Measurements from ENCODE around the gene LIMS2.

Gene LIMS2, protein sequence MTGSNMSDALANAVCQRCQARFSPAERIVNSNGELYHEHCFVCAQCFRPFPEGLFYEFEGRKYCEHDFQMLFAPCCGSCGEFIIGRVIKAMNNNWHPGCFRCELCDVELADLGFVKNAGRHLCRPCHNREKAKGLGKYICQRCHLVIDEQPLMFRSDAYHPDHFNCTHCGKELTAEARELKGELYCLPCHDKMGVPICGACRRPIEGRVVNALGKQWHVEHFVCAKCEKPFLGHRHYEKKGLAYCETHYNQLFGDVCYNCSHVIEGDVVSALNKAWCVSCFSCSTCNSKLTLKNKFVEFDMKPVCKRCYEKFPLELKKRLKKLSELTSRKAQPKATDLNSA
- total RNA-seq, result 2.5 to 4.4 reads per million in 2 donors

DNA sequence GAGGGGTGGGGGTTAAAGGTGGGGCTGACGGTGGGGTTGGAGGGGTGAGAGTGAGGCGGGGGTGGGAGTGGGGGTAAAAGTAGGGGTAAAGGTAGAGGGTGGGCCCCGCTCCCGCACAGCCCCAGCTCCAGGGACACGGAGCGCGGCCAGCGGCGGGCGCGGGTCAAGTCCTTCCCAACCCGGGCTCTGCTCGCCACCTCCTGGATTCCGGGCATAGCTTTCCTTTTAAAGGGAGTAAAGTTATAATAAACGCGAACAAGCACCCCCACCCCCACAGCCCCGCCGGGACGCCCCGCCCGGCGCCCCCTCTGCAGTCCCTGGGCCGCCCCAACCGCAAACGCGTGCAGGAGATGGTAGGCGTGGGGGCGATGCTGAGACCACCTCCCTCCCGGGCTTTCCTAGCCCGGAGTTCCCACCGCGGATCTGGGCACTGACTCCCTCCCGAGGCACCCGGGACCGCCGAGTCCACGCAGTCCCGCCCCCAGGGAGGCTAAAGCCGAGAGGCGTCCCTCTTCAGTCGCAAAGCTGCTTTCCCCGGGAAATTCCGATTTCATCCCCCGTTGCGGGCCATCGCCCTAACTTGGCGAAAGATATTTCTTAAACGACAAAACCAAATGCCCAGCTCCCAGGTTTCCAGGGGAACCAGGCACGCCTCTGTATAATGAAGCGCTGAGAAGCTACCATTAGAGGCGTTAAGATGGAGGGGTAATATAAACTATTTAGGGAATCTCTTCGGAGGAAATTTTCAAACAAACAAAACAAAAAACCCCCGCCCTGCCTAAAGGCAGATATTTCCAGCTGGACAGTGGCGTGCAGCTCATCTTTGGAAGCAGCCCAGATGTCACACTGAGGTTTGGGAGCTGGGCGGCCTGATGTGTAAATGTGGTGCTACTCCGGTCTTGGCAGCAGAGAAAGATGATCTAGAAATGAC is at the start of gene LIMS2:
Gene LIMS2 (minus strand): TSS at position 200 of the 931 bp plus-strand sequence. CDS start 506 bp downstream, outside the sequence.
- DNase-seq, result no peak

DNA sequence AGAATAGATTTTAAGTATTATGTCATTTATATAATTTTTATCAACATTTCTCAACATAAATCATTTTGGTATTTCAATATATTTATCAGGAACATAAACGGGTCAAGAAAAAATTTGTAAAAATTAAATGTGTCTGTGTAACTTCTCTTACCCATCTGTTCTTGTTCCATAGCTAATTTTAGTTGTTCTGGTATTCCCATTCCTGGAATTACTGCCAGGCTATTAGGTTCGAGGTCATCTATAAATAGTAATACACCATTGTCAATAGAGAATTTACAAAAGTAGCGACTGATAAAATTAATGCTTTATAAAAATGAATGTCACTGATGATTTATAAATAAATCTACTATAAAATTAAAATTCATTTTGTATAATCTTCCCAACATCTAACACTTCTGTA is 47.5 kb upstream of the LIMS2 start:
- DNase-seq, result no peak

DNA sequence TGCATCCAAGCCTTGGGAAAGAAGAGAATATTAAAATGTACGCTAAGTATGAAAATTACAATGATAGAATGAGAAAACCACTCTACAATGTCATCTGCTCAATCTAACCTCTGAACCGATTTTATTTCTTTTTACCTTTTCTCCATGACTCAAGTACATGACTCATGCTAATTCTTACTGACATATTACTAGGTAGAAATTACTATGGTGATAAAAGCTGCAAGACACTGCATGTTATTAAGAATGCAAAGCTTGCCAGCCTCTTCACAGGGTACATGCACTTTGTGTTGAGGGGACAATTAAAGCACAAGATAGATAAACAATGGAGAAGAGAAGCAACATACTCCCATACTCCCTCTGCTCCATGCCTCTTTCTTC is 46.6 kb upstream of the LIMS2 start:
- no peak for DNase-seq

DNA sequence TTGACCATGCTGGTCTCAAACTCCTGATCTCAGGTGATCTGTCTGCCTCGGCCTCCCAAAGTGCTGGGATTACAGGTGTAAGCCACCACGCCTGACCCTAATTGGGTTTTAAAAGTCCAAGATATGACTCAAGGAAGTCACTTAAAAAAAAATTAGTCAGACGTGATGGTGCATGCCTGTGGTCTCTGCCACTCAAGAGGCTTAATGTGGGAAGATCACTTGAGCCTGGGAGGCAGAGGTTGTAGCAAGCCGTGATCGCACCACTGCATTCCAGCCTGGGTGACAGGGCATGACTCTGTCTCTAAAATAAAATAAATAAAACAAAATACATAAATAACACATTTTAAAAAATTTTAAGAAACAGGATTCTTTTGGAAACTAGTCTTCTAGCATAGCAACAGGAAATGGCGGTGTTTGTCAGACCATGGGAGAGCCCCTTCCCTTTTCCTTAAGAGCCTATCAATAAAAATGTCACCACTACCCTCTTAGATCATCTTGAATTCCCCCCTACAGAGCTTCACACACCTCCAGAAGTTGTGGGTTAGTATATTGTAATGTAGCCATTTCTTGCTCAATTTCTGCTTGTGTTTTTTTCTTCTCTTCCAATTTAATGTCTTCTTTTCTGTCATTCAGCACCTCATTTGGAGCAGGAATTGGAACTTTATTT is 46.1 kb upstream of the LIMS2 start:
- DNase-seq, result no peak

DNA sequence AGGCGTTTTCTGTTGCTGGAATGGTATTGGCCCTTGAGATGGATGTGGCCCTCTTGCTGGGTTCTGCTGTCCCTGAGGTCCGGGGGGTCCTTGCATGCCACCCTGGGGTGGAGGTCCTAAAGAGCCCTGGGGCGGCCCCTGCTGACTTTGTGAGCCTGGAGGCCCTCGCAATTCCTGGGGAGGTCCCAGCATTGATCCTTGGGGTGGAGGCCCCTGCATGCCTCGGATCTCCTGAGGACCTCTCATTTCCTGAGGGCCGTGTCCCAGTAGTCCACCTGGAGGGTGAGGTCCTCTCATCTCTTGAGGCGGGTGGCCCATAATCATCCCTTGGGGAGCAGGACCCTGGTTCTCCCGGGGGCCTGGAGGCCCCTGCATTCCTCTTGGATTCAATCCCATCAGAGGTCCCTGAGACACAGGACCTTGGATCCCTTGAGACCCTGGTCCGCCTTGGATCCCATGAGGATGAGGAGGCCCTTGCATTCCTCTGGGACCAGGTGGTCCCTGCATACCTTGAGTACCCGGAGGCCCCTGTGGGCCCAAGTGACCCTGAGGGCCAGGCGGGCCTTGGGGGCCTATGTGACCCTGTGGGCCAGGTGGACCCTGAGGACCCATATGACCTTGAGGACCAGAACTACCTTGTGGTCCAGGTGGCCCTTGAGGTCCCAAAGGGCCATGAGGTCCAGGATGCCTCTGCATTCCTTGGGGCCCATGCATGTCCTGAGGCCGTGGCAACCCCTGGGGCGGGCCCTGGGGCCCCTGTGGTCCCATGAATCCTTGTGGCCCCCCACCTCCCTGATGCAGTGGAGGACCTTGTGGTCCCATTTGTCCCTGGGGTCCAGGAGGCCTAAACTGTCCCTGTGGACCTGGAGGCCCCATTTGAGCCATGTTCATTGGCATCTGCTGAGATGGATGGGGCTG is 44.2 kb upstream of the LIMS2 start:
- DNase-seq, result no peak

DNA sequence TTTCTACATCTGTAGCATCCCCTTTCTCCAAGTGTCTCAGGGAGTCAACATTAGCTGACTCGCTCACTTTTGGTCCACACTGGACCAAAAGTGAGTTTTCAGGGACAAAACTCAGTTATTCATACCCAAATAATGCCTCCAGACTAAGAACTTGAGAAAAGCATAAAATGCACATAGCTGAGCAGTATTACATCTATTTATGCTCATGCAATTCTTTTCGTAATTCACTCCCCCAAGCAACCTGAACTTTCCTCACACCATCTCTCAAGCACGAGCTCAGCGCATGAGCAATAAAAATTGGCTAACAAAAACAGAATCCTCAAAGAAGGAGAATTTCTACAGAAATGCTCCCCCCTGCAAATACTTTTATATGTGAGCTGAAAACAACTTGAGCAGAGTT is 42.9 kb upstream of the LIMS2 start:
- no peak for DNase-seq

DNA sequence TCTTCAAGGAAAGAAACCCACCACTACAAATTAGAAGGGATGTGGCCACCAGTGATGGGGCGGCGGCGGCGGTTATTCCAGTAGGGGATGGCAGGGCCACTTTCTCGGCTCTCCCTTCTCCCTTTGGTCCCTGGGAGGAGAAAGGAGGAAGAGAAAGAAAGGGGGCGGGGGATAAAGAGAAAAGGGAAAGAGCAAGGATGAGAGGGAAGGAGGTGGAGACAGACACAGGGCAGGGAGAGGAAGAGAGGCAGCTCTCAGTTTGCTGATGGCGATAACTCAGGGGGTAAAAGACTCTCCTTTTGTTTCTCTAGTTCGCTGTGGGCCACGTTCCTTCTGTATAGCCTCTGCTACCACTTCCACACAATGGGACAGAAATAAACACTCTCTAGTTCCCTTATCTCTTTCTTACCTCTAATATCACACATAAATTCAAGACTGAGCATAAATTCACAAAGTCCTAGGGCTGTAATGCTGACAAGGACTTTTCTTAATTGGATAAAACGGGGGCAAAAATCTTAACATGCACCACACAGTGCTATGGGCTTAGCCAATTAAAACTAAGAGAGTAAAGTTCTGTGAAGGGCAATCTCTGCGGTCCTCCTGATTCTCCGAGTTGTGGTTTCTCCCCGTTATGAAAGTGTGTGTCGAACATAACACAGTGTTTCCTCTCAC is 40.6 kb upstream of the LIMS2 start:
- no peak for DNase-seq

DNA sequence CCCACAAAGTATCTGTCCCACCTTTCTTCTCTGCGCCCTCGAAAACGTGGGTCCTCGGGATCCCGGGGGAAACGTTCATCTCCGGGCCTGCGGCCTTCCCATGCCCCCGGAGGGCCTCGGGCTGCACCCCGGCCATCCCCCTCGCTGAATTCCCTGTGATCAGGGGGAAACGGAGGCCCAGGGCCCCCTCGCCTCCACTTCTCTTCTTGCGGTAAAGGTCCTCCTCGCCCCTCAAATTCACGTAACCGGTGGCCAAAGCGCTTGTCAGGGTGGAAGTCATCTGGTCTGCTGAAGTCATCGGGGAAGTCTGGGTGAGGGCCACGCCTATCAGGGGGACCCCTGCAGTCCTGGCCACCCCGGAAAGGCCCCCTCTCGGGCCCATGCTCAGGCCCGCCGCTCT is 38.2 kb upstream of the LIMS2 start:
- no peak for DNase-seq

DNA sequence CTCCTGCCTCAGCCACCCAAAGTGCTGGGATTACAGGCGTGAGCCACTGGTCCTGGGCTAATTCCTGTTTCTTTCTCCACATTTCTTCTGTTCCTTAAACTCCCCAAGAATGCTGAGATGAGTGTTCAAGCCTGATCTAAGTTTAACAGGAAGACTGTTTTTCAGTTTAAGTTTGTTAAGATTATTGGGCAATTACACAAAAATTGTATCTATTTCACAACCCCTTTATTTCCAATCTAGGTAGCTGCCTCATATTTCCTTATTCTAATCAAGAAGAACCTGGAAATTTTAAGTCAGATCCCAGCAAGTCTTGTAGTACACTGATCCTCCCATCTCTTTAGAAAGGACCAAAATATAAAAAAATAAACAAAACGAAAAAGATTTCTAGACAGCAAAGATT is 37.7 kb upstream of the LIMS2 start:
- DNase-seq, result no peak

DNA sequence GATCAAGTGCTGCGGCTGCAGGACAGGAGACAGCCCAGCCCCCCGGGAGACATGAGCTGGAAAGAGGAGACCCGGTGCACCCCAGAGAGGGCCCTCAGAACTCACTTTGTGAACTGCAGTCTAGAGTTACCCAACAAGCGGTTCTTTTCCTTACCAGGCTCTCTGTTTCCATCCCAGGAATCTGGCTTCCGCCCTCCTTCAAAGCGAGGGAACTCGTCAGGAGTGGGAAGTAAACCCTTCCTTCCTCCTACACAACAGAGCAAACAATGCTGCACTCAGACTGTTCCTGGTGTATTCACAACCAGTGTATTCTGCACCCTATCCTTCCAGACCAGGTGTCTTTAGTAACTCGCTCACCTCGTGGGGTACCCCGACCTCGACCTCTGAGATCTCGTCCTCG is 34.0 kb upstream of the LIMS2 start:
- DNase-seq, result no peak

DNA sequence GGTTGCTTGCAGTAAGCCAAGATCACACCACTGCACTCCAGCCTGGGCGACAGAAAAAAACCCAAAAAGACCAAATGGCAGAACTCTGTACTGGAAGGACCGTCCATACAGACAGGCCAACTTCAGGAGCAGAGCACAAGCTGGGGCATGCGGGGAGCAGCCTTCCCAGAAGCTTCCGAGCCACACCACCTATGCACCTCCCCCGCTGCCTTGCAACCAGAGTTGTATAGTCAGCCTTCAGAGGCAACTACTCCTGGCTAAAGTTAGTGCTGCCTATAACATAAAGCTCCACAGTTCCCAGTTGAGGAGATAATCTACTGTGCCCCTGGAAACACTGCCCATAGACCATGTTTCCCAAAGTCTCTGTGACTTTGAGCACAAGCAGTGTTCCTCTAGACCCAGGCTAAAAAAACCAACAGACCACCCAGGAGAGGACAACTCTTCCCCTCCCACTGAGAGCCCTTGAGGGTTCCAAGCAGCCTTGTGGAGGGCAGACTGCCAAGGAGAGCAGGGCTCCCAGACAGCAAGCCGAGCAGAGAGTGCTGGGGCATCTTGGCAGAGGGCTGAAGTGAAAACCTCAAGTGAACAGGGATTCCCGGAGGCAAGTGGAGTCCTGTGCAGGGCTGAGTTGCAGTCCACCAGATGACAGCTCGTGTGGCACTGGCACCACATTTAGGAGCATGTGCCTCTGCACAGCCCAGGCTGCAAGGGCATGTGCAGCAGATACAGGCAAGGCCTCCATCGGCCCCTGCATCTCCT is 32.7 kb upstream of the LIMS2 start:
- no peak for DNase-seq

DNA sequence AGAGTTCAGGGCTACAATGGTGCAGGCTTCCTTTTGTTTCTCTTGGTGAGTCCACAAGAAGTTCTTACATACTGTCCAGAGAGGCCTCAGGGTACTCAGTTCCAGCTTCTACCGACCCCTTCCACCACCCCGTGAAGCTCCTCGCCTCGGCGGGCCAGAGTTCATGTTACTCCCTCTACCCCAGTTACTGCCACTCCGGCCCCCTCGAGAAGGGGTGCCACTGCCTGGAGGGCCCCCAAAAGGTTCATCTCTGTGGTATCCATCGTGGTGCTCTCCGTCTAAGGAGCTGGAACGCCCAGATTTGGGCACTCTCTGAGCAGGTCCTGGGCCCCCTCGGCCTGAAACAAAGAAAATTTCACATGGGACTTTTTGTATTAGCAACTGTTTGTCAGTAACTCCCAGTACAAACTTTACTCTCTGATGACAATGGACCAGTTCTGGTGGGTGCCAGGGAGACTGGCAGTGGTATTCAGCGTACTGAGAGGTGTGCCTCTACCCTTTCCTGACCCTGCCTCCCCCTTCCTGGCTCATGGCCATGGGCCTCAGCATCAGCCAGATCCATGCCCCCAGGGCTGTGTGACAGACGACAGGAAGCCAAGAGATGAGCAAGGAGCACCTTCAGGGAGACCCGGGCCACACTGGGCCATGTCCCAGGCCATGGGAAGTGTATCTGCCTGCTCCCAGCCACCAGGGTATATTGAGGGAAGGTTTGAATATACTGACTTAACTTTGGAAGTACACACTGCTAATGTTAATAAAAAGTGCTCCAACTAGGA is 31.1 kb upstream of the LIMS2 start:
- no peak for DNase-seq

DNA sequence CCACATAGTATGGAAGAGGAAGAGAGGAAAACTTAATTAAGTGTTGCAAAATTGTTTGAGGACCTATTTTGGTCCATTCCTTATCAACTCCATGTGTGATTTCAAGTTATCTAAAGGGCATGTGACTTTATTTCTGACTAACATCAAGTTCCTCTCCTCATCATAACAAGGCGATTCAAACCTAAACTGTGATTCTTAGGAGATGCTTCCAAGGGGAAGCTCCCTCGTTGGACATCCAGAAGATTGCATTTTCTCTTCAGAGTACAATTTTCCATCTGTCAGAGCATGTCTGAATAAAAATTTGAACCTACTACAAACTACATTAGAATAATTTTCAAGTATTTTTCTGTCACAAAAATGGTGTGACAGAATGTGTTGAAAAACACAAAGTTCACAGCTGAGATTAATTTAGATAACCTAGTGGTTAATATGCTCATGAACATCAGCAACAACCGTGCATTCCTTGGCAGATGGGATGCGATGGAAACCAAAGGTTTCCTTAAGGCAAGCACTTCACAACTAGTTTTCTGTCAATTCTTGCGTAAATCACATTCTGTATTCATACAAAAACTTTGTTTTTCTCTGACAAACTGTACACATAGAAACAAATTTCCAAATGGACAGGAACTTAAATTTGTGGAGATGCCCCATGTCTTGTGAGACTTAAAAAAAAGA is 30.2 kb upstream of the LIMS2 start:
- DNase-seq, result no peak

DNA sequence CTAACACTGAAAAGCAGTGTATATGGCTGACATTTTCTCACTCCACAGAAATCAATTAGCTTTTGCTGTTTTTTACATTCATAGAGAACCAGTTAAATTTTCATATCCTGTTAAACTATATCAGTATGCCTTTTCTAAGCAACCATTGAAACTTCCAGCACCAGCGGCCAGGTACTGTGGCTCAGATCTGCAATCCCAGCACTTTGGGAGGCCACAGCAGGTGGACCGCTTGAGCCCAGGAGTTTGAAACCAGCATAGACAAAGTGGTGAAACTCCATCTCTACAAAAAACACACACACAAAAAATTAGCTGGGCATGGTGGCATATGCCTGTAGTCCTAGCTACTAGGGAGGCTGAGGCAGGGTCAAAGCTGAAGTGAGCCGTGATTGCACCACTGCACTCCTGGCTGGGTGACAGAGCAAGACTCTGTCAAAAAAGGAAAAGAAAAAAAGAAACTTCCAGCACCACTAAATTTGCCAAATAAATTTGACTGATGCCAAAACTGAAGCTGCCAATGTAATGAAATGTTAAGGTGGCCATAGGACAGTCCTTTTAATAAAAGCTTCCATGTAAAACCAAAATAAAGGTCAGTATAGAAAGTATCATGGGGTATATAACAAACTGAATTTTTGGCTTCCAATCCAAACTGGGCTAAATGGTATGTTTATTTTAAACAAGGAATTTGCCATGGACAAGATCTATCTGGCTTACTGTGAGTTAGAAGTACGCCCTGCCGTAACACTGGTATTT is 29.5 kb upstream of the LIMS2 start:
- no peak for DNase-seq

DNA sequence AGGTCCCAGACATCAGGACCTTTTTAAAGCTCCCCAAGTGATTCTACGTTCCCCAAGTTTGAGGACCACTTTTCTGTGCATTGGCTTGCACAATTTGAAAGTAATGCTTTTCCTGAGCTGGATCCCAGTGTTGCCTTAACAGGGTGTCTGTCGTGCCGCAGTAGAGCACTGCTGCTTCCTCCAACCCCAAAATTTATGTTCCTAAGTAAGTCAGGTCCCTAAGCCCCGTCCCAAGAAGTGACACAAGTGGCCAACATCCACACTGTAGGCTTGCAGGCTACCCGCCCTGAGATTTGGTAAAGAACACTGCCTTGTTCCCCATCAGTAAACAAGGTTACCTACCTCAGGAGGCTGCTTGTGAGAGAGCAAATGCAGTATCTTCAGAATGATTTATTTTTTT is 28.0 kb upstream of the LIMS2 start:
- DNase-seq, result no peak

DNA sequence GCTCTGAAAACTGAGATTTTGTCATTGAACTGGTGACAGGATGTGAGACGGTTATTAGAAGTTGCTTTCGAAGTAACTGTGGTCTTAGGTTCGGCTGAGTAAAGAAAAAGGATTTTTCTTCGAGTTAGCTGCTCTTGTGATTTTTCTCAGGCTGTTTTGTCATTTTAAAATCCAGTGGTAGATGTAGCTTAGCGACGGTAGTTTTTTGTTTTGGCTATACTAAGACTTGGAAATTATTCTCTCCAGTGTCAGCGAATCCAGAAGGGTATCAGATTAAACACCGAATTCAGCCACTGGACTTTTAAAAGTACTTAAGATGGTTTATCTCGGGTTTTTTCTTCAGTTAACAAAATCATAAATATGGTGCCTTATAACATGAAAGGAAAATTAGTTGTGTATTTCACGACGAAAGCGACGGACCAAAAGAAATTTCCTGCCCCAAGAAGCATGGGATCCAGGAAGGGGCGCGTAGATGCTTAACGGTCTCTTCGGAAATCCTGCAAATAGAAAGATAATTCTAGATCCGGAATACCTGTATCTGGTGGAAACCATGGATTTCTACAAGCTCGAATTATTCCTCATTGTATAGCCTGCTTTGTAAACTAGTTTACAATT is 27.2 kb upstream of the LIMS2 start:
- DNase-seq, result no peak

DNA sequence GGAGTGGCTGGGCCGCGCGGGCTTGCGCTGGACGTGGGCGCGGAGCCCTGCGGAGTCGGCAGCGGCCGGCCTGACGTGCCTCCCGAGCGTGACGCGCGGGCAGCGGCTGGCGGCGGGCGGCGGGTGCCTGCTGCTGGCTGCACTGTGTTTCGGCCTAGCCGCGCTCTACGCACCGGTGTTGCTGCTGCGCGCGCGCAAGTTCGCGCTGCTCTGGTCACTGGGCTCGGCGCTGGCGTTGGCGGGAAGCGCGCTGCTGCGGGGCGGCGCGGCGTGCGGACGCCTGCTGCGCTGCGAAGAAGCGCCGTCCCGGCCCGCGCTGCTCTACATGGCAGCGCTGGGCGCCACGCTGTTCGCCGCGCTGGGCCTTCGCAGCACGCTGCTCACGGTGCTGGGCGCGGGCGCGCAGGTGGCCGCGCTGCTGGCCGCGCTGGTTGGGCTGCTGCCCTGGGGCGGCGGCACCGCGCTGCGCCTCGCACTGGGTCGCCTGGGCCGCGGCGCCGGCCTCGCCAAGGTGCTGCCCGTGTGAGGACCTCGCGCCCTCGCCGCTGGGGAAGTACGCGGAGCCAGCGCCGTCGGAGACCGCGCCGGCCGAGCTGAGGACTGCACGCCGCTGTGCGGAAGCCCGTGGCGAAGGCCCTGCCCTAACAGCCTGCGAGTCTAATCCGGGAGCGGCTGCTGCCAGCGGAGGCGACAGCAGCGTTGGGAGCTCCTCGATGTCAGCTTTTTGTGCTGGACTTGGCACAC is 26.5 kb upstream of the LIMS2 start:
- DNase-seq, result peak; percentile 58 to 94 (median 73)
